Ureter (tissue), 1 donor: ENCODE measurements around the gene P2RY10. TPM values are rescaled to one million over a fixed set of nuclear protein-coding genes. Genes with fewer than 3 reads are reported as not detected.
"Not testable (repeated sequence)": the region's sequence is repeated elsewhere in the genome, so short reads cannot be mapped to it uniquely, and the experiment has no call there.

ENCODE experiments used
- DNase-seq: peaks from one replicate; pipeline ENCODE4 v3.0.0-alpha.2; 2020; ENCODE audit warnings: low spot score
- total RNA-seq: library from RNA; stranded (reverse); gene quantifications from one replicate; pipeline ENCODE4 v1.2.4, GENCODE V29; 2023
- donor health status: DM: yes; HTN: yes; CAD: no.

Gene P2RY10, protein sequence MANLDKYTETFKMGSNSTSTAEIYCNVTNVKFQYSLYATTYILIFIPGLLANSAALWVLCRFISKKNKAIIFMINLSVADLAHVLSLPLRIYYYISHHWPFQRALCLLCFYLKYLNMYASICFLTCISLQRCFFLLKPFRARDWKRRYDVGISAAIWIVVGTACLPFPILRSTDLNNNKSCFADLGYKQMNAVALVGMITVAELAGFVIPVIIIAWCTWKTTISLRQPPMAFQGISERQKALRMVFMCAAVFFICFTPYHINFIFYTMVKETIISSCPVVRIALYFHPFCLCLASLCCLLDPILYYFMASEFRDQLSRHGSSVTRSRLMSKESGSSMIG
- 0.39 TPM for total RNA-seq

DNA sequence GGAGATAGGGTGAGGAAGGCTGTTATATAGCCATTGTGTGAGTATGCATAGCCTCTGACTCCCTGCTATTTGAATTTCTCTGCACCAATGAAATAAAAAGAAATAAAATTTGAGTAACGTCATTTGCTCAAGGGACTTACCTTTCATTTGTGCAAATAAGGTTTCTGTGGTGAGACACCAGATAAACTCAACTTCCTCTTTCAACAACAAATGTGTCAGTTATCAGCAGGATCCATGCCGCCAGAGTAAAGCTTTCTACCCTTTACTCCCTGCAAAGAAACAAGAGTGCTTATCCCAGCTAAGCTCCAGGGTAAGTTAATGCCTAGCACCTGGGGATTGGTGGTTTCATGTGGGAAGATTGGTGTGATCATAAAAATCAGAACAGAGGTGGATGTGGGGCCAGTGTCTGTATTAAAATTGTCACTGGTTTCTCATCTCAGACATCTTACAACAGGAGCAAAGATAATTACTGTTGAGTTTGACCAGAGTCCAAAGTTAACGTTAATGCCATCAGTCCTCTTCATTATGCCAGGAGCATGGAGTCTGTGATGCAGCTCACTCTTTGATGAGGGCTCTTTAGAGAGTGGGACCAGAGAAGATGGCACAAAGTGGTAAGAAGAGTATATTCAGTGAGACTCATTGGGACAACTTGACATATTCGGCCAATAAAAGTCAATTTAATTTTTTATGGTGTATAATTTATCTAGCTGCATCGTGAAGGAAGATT is at the start of gene P2RY10:
Gene P2RY10, plus strand, starts transcription at position 206 of the 727 bp plus-strand sequence. CDS start 15,130 bp downstream, outside the sequence.
- DNase-seq: no peak

DNA sequence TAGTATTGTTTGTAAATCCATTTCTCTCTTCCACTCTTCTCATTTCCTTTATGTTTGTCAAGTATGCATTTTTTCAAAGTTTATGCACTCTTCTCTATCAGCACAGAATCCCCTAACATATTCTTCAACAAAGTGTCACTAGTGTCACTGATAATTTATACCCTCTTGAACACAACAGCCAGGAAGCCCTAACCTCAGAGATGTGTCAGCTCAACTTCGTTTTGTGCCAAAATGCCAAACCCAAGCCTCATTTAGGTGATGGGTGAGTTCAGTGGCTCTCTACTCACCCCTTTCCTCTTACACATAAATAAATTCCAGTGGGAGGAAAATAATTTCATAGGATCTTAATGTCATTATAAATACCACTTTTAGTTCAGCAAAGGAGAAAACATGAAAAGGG is 22.4 kb upstream of the P2RY10 start:
- no peak for DNase-seq

DNA sequence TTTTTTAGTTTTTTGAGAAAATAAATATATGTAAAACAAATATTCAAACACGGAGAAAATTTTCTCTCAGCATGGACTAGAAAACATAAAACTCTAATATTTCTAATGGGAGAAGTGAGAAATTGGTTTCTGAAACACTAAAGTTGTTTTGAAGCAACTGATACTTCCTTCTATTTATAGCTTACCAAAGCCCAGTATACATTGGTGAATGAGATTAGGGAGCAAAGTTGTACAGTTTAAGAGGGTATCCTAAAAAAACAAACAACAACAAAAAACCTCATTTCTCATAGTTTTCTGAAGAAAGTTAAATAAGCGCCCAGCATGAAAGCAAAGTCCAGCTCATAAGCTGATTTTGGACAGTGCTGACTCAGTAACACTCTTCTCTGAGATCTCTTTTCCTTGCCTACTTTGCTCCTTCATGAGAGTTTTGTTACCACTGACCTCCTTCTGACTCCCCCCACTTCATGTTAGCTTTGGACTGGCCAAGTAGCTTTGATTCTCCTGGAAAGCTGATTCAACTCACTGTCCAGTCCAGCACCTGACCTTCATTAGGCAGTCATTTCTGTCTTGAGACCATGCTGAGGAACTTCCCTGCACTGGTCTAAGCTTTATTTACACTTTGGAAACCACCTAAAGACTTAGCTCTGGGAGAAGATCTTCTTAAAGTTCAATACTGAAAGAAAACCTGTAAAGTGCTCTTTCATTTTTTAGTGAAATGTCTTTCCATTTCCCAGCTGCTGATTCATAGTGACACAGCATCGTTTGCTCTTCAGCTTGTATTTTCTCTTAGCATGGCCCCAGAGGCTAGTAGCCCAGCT is 21.8 kb upstream of the P2RY10 start:
- DNase-seq: no peak

DNA sequence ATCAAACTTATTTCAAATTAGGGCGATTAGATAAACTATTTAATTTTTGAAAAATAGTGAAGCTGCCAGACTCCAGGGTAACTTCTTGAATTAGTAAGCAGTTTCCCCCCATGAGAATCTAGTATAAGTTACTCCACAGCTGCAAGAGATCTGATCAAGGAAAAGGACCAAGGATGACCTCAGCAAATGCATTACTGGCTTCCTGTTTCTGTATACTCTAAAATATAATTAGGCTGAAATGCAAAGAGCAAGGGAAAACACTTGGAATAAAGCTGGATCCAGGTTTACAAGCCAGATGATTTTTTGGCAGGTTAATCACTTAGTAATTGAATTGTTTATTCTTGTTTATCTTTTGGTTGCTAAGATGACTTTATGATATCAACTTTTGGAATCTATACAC is 13.4 kb upstream of the P2RY10 start:
- no peak for DNase-seq

DNA sequence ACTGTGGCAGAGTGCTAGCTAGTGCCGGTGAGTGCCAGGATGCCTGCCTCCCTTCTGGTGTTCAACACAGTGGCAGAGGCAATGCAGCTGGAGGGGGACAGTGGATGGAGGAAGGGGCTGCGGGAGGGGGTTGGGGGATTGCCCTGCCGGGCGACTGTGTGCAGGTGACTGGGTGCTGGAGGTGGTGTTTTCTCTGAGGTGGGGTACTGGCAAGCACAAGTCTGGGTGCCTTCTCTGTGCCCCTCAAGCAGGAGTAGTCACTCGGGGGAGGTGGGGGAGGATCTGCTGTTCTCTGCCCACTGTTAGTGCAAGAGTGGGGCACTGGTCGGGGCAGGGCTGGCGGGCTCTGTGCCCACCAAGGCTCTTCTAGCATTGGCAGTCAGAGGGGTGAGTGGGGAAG is 10.3 kb upstream of the P2RY10 start:
- no peak for DNase-seq

DNA sequence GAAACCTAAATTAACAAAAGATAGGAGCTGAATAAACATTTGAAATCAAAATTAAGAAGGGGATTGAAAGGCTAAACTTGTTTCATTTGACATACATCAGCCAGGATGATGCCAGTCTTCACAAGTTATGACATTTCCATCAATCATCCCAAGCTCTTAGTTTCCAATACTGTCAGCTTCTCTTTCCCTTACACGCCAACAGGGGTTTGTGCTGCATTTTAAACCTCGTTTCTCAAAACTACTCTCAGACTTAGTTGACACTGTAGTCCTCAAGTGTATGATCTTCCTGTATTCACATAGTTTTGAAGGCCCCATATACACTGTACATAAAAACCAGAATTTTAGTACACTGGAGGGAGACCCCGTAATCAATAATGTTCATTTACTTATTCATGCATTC is 840 bp upstream of the P2RY10 start:
- DNase-seq: no peak

DNA sequence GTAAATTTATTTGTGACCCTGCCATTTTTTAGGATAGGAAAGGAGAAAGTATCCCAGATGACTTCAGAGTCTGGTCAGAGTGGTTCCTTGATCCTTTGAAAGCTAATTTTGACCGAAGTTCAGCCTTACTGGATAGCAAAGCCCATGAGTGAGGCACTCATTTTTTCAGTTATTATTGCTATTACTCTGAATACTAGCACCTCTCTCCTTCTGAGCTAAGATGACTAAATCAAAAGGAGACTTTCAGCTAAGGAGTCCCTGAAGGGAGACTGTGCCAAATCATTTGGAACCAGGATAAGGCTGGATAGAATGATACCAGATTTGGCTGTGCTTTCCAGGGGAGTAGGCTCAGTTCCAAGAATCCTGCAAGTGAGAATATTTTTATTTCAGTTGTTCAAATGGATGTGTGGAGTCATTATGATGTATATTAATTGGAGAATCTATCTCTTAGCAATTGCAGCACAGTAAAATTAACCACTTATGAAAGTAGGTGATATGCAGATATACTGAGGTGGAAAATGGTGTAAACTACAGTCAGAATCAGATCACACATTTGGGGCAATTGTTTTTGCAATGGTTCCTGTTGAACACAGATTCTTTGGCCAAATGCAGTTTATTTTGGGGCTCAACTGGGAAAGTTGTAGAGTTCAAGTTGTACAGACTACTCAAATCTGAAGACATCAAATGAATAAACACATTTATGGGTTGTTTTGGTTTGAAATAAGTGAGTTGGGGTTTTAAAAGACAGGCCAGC is 1.2 kb downstream of the P2RY10 start:
- DNase-seq: no peak

DNA sequence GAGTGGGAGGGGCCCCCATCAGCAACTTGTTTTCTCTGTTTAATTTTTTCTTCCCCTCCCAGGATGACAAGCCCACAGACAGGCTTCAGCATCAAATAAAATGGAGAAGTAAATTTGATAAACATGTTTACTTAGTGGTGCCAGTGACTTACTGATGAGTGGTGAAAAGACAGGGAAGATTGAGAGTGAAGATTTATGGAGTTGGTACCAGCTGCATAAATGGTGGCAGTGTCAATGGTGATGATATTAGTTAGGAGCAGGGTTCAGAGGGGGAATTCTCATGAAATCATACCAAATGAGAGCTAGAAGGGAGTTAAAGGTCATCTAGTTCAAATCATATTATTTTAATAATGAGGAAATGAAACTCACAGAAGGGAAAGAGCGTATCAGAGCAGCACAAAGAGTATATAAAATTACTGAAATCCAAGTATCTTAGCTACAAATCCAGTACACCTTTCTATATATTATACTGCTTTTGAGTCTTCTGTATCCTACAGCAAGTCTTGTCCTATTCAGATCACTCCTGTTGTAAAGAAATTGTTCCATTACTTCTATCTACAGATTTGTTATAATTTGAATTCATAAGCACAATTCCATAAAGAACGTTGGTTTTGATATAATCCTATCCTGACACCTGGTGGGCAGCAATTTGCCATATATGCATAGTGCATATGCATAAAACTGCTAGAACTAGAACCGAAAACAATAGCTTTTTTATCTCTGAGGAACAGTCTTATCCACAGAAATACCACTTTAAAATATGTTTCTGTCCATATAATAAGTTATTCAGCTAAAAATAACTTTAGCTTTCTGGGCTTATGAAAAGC is 5.0 kb downstream of the P2RY10 start:
- no peak for DNase-seq

DNA sequence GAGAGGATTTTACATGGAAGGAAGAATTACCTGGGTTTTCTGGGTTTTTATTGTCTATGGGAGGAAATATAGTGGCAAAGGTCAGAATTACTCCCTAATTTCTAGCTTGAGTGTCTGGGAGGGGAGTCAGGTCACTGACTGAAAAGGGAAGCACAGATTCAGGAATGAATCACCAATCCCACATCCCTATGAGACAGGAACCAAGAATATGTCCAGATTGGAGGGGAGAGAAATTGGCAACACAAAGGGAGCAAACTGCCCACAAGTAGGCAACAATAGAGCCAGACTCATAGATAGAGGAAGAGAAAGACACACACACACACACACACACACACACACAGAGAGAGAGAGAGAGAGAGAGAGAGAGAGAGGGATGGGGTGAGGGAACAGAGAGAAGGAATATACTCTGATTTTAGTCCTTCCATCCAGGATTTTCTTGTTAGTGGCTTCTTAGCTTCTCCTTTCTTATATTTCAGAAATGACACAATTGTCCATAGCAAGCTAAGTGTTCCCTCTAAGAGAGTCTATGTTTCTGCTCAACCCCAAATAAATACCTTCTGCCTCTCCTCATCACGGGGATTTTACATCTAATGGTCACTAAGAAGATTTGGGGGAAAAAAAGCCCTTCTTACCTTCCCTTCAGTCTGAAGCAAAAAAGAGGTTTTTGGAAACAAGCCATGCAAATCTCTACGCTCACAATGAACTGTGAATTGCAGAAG is 12.0 kb downstream of the P2RY10 start:
- DNase-seq: no peak

DNA sequence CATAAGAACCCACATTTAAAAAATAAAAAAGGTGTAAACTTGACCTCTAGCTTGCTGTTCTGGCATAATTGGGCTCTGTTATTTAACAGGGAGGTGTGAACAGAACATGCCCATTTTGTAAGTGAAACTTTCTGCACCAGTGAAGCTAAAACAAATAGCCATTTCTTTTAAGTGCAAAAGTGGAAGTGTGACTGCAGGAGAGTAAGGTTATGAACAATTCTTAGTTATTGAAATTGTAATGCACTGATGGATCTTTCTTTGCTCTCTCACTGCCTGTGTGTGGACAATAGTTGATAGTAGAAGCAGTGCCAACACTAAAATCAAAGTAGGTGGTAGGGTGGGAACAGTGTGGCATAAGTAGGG is 12.6 kb downstream of the P2RY10 start:
- no peak for DNase-seq

DNA sequence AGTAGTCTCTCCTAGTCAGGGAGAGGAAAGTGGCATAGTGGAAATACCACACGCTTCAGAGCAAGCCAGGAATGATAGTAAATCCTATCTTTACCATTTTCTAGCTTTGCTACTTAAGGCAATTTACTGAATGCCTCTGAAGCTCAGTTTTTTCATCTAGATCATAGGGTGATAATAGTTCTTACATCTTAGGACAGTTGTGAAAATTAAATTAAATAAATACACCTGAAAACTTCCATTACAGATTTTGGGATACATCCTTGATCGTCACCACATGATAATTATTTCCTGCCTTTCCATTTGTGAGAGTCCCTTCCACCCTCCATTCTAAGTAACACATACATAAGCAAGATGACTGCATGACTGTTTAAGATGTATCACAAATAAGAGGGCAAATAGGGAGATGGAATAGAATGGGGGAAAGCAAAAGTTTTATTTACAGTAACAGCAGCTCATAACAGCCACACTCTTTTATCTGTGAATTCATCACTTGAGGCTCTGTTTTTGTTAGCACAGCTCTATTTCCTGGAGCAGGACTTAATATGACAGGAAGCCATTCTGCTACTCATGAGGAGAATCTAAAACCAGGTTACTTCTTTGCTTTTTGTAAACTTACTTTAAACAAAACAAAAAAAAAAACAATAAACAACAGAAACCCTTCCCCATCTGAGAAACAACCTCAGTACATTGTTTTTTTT is 13.4 kb downstream of the P2RY10 start:
- DNase-seq: no peak

DNA sequence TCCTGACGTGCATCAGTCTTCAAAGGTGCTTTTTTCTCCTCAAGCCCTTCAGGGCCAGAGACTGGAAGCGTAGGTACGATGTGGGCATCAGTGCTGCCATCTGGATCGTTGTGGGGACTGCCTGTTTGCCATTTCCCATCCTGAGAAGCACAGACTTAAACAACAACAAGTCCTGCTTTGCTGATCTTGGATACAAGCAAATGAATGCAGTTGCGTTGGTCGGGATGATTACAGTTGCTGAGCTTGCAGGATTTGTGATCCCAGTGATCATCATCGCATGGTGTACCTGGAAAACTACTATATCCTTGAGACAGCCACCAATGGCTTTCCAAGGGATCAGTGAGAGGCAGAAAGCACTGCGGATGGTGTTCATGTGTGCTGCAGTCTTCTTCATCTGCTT is 15.7 kb downstream of the P2RY10 start:
- no peak for DNase-seq

DNA sequence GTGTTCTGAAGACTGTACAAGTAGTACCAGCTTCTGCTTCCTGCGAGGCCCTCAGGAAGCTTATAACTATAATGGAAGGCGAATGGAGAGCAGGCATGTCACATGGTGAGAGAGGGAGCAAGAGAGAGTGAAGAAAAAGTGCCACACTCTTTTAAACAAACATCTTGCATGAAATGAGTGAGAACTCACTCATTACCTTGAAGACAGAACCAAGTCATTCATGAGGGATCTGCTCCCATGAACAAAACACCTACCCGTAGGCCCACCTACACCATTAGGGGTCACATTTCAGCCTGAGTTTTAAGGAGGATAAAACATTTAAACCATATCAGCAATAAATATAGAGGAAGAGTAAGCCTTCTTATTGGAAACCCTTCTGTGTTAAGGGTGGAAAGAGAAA is 19.4 kb downstream of the P2RY10 start:
- DNase-seq: no peak

DNA sequence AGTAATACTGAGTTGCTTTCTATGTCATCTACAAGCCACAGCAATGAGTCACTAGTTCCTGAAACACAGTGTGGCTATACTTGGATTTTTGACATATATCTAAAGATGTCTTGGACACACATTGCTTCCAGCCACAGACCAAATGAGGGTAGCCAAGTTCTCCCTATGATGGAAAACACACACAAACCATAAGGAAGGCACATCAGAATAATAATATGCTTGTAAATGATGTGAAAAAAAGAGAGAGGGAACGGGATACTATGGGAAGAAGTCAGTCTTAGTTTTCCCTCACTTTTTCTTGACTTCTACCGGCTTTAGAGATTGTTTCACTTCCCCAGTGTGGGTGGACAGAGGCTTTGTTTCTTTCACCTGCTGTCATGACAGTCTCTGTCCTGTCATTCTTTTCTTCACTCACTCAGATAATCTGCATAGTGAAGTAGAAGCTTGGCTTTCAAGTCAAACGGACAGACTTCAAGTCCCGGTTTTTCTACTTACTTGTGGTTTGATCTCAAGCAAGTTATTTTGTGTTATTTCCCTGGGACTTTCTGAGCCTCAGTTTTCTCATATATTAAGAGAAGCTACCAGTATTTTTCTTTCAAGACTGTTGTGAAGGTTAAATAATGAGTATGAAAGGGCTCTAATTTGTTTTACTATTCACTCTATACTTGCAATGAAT is 34.7 kb downstream of the P2RY10 start:
- DNase-seq: no peak

DNA sequence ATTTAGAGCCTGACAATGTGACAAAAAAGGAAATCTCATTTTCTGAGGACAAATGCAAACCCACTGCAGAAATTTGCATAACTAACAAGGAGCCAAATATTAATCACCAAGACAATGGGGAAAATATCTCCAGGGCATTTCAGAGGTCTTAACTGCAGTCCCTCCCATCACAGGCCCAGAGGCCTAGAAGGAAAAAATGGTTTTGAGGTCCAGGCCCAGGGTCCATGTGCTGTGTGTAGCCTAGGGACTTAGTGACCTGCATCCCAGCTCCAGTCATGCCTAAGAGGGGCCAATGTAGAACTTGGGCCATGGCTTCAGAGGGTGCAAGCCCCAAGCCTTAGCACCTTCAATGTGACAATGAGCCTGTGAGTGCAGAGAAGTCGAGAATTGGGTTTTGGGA is 44.2 kb downstream of the P2RY10 start:
- DNase-seq: no peak

DNA sequence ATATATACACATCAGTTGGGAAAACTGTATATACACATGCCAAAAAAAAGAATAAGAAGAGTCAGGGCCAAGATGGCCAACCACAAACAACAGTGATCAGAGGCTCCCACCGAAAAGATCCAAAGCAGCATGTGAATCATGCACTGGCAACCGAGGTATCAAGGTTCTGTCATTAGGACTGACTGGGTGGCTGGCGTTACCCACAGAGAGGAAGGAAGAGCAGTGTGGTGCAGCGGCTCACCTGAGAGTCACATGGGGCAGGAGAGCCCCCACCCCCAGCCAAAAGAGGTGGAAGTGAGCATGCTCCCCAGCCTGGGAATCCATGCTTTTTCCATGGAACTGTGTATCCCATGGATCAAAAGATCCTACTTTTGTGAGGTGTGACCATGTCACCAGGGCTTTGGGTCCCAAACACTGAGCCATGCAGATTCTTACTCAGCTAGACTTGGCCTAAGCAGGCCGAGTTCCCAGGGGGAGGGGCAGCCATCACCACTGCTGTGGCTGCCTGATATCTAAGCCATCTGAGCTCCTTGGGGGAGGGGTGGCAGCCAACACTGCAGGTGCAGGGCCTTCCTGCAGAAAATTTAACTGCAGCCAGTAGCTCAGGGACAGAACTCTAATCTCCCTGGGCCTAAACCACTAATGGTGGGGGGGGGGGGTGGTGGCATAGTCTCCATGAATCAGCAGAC is 52.8 kb downstream of the P2RY10 start:
- no peak for DNase-seq

DNA sequence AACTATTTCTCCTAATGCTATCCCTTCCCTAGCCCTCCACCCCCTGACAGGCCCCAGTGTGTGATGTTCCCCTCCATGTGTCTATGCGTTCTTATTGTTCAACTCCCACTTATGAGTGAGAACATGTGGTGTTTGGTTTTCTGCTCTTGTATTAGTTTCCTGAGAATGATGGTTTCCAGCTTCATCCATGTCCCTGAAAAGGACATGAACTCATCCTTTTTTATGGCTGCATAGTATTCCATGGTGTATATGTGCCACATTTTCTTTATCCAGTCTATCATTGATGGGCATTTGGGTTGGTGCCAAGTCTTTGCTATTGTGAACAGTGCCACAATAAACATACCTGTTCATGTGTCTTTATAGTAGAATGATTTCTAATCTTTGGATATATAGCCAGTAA is 62.3 kb downstream of the P2RY10 start:
- DNase-seq: not testable (repeated sequence)
